ENCODE measurements around the gene USP13.

Gene USP13

DNA sequence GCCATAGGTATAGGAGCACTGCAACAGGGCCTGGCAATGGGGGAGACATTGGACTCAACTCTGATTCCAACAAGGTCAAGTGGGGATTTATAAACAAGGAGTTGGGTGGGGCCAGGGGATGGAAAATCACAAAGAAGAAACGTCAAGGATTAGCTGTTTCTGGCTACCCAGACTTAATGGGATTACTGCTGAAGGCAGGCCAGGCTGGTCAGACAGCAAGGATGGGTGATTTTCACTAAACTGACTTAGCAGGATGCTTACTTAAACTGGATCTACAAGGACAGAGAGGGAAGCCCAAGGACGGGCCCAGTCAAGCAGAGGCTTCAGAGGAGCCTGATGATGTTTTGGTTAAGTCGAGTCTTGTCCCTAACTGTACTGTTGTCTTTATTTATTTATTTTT is 76.2 kb downstream of the USP13 start:
- no peak for DNase-seq
- in situ Hi-C loops (cut with MboI; ENCODE audit: low pct_unique_long_range_greater_than_20kb, low sequenced_read_pairs): no loop called here

GRCh38 chr3:179729981-179730380 is 77.1 kb downstream of the USP13 start:
- in situ Hi-C loops (cut with MboI; ENCODE audit: low pct_unique_long_range_greater_than_20kb, low sequenced_read_pairs): no loop called here

GRCh38 chr3:179730506-179730905 is 77.7 kb downstream of the USP13 start:
- in situ Hi-C loops (cut with MboI; ENCODE audit: low pct_unique_long_range_greater_than_20kb, low sequenced_read_pairs): no loop called here
- no peak for DNase-seq

More at GRCh38 chr3:179729981-179730380, 77.1 kb downstream of the USP13 start:
- DNase-seq: no peak

- no peak for DNase-seq
- in situ Hi-C loops (cut with MboI; ENCODE audit: low pct_unique_long_range_greater_than_20kb, low sequenced_read_pairs): no loop called here
These were observed 78.7 kb downstream of the USP13 start for GRCh38 chr3:179731544-179731943.

- DNase-seq: no peak
- in situ Hi-C loops (cut with MboI; ENCODE audit: low pct_unique_long_range_greater_than_20kb, low sequenced_read_pairs): no loop called here
These were observed 80.0 kb downstream of the USP13 start for GRCh38 chr3:179732661-179733348.

DNA sequence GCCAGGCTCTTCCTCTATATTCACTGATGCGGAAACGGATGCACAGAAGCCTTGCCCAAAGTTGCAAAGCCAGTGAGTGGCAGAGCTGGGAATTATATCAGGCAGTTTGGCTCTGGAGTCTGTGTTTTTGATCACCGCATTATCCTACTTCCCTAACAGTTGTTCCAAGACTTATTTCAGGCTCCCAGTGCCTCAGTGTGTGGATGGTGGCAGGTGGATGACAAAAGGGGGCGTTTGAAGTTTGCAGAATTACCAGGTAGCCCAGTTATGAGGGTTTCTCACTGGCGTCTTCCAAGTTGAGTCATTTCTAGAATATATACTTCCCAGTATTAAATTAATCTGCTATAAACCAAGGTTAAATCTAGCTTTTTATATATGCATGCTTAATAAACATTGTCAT is 81.0 kb downstream of the USP13 start:
- no peak for DNase-seq
- in situ Hi-C loops (cut with MboI; ENCODE audit: low pct_unique_long_range_greater_than_20kb, low sequenced_read_pairs): no loop called here

- DNase-seq: no peak
- in situ Hi-C loops (cut with MboI; ENCODE audit: low pct_unique_long_range_greater_than_20kb, low sequenced_read_pairs): no loop called here
These were observed 81.8 kb downstream of the USP13 start for GRCh38 chr3:179734497-179735281.

DNA sequence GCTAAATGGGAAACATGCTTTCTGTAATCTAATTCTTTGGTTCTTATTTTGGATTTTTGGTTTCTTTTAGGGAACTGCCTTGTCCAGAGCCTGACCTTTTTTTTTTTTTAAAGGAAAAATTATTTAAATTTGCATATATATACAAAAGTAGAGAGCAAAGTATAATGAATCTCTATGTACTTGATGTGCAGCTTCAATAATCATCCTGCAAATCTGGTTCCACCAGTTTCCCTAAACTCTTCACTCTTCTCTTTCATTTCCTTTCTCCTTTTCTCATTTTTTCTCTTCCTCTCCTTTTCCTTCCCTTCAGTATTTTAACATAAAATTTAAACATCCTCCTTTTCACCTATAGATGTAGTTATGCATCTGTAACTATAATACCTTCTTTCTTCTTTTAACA is 82.5 kb downstream of the USP13 start:
- DNase-seq: no peak
- in situ Hi-C loops (cut with MboI; ENCODE audit: low pct_unique_long_range_greater_than_20kb, low sequenced_read_pairs): no loop called here

DNA sequence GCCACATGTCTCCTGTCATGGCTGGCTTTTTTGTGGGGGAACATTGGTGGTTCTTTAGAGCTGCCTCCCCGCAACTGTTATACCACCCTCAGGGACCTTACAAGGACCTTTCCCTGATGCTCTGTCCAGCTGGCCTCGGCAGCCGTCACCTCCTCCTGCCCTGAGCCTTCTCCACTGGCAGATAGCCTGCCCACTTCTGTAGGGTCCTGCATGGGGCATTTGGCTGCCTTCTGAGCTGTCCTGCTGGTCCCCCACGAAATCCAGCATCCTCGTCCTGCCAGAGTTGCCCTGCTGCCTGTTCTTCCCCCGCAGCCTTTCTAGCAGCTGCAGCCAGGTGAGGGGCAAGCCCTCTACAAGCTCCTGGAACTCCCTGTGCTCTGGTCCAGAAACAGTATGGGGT is 86.2 kb downstream of the USP13 start:
- in situ Hi-C loops (cut with MboI; ENCODE audit: low pct_unique_long_range_greater_than_20kb, low sequenced_read_pairs): no loop called here
- DNase-seq: no peak

GRCh38 chr3:179739816-179740594 is 87.2 kb downstream of the USP13 start:
- in situ Hi-C loops (cut with MboI; ENCODE audit: low pct_unique_long_range_greater_than_20kb, low sequenced_read_pairs): no loop called here
- no peak for DNase-seq

- DNase-seq: peak; percentile 77
- in situ Hi-C loops (cut with MboI; ENCODE audit: low pct_unique_long_range_greater_than_20kb, low sequenced_read_pairs): no loop called here
These were observed 91.1 kb downstream of the USP13 start for GRCh38 chr3:179743913-179744312.

GRCh38 chr3:179744667-179745066 is 91.8 kb downstream of the USP13 start:
- in situ Hi-C loops (cut with MboI; ENCODE audit: low pct_unique_long_range_greater_than_20kb, low sequenced_read_pairs): no loop called here
- no peak for DNase-seq

DNA sequence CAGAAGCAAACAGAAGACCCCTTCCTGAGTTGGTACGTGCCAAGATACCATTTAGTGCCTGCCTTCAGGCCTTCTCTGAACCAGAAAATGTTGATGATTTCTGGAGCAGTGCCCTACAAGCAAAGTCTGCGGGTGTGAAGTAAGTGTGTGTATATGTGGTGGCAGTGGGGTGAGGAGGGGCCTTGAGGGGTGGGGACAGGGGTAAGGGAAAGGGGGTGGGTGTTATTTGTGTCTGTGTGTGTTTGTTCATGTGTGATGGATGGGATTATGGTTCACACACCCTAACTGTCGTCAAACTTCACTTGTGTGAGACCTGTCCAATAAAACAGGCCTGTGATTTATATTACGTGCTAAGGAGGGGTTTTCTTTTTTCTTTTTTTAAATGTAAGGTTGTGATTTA is 92.2 kb downstream of the USP13 start:
- no peak for DNase-seq
- in situ Hi-C loops (cut with MboI; ENCODE audit: low pct_unique_long_range_greater_than_20kb, low sequenced_read_pairs): no loop called here

- in situ Hi-C loops (cut with MboI; ENCODE audit: low pct_unique_long_range_greater_than_20kb, low sequenced_read_pairs): no loop called here
- DNase-seq: no peak
These were observed 92.9 kb downstream of the USP13 start for GRCh38 chr3:179745716-179746115.

DNA sequence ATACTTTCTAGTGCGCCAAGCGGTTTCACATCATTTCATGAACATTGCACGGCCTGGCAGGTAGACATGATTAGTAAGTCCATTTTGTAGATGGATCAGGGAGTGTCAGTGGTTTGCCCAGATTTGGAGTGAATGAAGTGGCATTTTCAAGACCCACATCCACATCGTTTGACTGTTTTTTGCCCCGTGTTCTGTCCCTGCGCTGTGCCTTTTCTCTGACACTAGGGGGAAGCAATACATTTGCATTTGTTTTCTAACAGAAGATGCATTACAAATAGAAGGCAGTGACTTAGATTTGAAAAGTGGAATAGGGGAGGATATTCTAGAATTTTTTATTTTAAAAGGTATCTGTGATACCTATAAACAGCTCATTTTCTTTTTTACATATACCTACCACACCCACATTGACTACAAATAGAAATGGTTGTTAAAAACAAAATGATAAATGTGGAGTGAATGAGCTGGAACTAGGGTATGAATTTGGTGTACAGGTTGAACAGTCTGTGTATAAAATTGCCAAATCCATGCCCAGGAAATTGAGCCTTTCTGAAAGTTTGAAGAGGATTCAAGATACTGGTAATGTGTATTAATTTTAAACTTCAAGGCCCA is 98.0 kb downstream of the USP13 start:
- in situ Hi-C loops (cut with MboI; ENCODE audit: low pct_unique_long_range_greater_than_20kb, low sequenced_read_pairs): no loop called here
- DNase-seq: peak; percentile 59

- peak; percentile 37 for DNase-seq
- in situ Hi-C loops (cut with MboI; ENCODE audit: low pct_unique_long_range_greater_than_20kb, low sequenced_read_pairs): no loop called here
These were observed 108.1 kb downstream of the USP13 start for GRCh38 chr3:179760944-179761343.

DNA sequence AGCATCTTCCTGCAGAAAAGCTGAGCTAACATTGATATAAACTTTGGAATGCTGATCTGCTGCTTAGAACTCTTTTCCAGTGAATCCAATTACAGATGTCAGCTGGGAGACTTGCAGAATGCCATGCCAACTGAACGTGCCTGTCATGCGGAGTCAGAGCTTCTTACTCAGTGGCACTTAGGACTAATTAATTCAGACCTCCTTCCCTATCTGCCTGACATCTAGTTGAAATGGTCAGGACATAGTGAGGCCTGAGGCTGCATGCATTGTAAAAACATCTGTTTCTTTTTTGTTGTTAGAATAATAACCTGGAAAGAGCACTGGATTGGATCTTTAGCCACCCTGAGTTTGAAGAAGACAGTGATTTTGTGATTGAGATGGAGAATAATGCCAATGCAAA is 112.6 kb downstream of the USP13 start:
- in situ Hi-C loops (cut with MboI; ENCODE audit: low pct_unique_long_range_greater_than_20kb, low sequenced_read_pairs): no loop called here
- no peak for DNase-seq

- in situ Hi-C loops (cut with MboI; ENCODE audit: low pct_unique_long_range_greater_than_20kb, low sequenced_read_pairs): no loop called here
- DNase-seq: no peak
These were observed 113.7 kb downstream of the USP13 start for GRCh38 chr3:179766416-179767133.

DNA sequence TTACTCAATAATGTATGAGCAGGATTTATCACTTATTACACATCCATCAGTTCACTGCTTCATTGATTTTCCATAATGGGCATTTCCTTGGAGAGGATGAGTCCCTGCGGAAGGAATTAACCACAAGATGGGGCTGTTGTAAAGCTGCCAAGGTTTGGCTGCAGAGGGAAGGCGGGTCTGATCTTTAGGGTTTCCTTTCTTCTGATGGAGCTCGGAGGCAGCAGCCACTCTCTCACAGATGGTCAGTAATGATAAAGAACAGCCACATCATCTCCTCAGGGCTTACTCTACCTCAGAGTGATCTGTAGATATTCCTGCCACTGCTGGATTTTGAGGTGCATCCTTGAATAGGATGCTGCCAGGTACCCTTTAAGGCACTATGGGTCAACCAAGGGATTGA is 115.2 kb downstream of the USP13 start:
- DNase-seq: peak; percentile 85
- in situ Hi-C loops (cut with MboI; ENCODE audit: low pct_unique_long_range_greater_than_20kb, low sequenced_read_pairs): no loop called here
